Sciatic nerve (tissue), 2 donors: ENCODE results near the gene CES2. TPM values are rescaled to one million over a fixed set of nuclear protein-coding genes. Genes with fewer than 3 reads are reported as not detected.
"Not testable (repeated sequence)": the region's sequence is repeated elsewhere in the genome, so short reads cannot be mapped to it uniquely, and the experiment has no call there.

Experiments
- ATAC-seq: fragments of 200-7000 bp; cut with Tn5 transposase; one replicate; pipeline ENCODE4 v1.9.1; 2020; ENCODE audit warnings: mild to moderate bottlenecking, moderate library complexity
- DNase-seq: peaks from one replicate; pipeline ENCODE4 v3.0.0-alpha.2; 2020; ENCODE audit warnings: low spot score
- intact Hi-C: fragments of 100-400 bp; cut with DNase I; formaldehyde crosslinking; loops from one replicate; pipeline ENCODE4 v1.14.2; 2022
- total RNA-seq: library from RNA; stranded (reverse); fragmentation: NEBNext Ultra II Directional; extraction: Animal tissue kit (Norgen Biotek cat#: 25700); gene quantifications from one replicate; pipeline ENCODE4 v1.2.1, GENCODE V29; 2021
- donor health status: DM: no; HTN: no; CAD: no.
- donor health status: DM: no; HTN: no; CAD: no.

Gene CES2
- total RNA-seq, 1 donor from 2014 or later = 27.8 TPM

- DNase-seq = no peak
- no peak for ATAC-seq
- intact Hi-C loops = no loop called here
Measured at GRCh38 chr16:66930189-66930588, 5.1 kb upstream of the CES2 start.

DNA sequence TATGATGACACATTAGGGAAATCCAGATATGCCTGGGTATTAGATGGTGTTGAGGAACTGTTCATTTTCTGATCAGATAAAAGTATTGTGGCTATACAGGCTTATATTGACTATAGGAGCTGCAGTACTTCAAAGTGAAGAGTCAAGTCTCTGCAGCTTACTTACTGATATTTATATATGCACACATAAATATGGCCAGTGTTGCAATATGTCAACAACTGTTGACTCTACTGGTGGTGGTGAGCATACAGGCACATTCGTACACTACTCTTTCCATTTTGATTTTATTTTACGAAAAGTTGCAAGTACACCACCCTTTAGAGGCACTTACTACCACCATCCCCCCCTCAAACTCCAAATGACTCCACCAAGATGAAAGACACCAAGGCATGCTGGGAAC lies 3.7 kb upstream of the CES2 start:
- intact Hi-C loops = no loop called here
- DNase-seq (no peak), ATAC-seq (no peak)

DNA sequence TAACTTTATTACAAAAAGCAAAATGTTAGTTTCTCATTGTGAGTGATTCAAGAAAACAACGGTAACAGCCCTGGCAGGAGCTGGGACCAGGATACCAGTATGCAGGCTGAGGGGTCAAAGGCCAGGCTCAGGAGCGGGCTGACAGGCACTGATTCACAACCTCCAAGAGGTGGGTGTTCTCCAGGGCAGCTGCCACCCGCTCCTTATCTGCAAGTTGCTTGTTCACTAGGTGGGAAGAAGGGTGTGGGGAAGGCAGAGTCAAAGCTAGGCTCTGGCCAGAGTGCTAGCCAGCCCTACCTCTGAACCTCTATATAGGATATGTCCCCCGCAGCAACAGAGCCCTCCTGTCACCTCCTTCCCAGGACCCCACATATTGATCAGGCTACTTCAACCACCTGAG lies 3.2 kb upstream of the CES2 start:
- DNase-seq (no peak), ATAC-seq (no peak)
- intact Hi-C loops = no loop called here

DNA sequence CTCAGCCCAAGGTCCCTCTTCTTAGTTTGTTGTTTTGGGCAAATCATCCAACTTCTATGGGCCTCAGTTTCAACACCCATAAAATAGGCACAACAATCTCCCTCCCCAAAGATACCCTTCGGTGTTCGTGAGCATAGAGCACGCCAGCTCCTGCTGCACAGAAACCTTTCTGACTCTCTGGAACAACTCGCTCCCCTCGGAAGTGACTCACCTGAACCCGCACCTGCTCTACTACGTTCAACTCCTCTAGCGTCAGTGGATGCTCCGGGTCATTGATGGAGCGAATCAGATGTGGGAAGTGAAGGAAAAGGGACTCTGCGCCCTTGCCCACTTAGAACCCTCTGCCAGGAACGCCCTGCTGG lies 1.6 kb upstream of the CES2 start:
- DNase-seq (no peak), ATAC-seq (peak; percentile 1)
- intact Hi-C loops = no loop called here

DNA sequence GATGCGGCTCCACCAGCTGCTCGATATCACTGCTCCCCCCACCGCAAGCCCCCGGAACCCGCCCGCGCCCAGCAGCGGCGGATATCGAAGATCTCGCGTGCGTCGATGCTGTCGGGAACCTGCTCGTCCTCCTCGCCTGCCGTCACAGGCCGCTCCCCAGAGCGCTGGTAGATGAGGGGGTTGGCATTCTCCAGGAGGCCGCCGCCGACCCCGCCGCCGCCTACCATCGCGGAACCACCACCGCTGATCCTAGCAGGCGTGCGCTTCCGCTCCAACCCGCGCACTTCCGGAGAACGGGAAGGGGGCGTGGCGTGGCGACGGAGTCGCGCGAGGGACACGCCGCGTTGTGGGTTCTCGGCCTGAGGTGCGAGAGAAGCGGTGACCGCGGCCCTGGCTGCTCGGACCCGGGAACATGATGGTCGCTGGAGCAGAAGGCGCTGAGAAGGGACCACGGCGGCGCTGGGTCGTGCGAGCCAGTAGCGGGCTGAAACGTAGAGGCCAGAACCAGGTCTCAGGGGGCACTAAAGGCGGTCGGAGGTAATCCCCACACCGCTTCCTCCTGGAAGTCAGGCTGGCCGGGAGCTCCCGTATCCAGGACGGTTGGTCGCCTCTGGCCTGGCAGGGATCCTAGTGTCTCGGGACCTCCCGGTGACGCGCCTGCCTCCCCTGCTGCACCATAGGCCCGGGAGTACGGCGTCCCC lies 1.0 kb upstream of the CES2 start, which contains the start of gene CIAO2B:
CIAO2B (minus strand) TSS at position 265 of the 701 bp plus-strand sequence; CDS start at position 227, 38 bp downstream.
- intact Hi-C loops = no loop called here
- DNase-seq (peak; percentile 94), ATAC-seq (peak; percentile 96)

GRCh38 chr16:66934839-66935313 lies 440 bp upstream of the CES2 start:
- DNase-seq, ATAC-seq, intact Hi-C loops: not testable (repeated sequence)

- DNase-seq (no peak), ATAC-seq (no peak)
- intact Hi-C loops = no loop called here
Measured at GRCh38 chr16:66936462-66936861, 1.1 kb downstream of the CES2 start.

DNA sequence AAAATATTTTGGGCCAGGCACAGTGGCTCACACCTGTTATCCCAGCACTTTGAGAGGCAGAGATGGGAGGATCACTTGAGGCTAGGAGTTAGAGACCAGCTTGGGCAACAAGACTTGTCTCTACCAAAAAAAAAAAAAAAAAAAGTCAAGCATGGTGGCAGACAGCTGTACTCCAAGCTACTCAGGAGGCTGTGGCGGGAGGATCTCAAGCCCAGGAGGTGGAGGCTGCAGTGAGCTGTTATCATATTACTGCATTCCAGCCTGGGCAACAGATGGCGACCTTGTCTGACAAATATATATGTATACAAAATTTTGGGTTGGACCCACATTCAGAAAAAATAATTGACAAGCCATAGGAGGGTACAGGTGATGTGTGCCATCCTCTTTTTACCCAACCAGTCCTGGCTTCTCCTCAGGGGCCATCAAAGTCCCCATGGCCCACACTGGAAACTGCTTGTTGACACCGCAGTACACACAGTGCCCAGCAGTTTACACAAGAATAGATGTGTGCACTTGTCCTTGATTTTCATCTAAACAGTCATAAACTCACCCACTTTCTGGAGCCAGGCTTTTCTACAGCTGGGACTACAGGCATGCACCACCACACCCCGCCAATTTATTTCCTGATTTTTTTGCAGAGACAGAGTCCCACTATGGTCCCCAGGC lies 1.7 kb downstream of the CES2 start:
- ATAC-seq (no peak), DNase-seq (no peak)
- intact Hi-C loops = no loop called here

GRCh38 chr16:66937725-66938337 lies 2.5 kb downstream of the CES2 start:
- DNase-seq = no peak
- intact Hi-C loops = no loop called here
- ATAC-seq = no peak

- DNase-seq (no peak), ATAC-seq (no peak)
- intact Hi-C loops = no loop called here
Measured at GRCh38 chr16:66939366-66939765, 4.0 kb downstream of the CES2 start.

- intact Hi-C loops = no loop called here
- DNase-seq = no peak
- no peak for ATAC-seq
Measured at GRCh38 chr16:66940236-66940635, 4.9 kb downstream of the CES2 start.

GRCh38 chr16:66942981-66943380 lies 7.7 kb downstream of the CES2 start:
- ATAC-seq (no peak), DNase-seq (no peak)
- intact Hi-C loops = no loop called here

- intact Hi-C loops = no loop called here
- no peak for ATAC-seq
- no peak for DNase-seq
Measured at GRCh38 chr16:66943426-66944053, 8.2 kb downstream of the CES2 start.

GRCh38 chr16:66944054-66944441 lies 8.7 kb downstream of the CES2 start:
- intact Hi-C loops = no loop called here
- DNase-seq (no peak), ATAC-seq (no peak)

DNA sequence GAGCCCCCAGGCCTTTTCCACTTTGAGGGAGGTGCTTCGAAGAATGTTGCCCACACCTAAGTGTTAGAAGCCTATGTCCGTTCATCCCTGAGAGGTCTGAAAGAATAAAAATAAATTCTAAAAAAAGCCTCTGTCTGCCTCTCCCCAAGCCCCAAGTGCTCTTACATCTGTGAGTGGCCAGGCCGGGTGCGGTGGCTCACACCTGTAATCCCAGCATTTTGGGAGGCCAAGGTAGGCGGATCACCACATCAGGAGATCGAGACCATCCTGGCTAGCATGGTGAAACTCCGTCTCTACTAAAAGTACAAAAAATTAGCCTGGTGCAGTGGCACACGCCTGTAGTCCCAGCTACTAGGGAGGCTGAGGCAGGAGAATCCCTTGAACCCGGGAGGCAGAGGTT lies 9.7 kb downstream of the CES2 start:
- DNase-seq, intact Hi-C loops, ATAC-seq: not testable (repeated sequence)

GRCh38 chr16:66945939-66946338 lies 10.6 kb downstream of the CES2 start:
- no peak for DNase-seq
- ATAC-seq = no peak
- intact Hi-C loops = no loop called here

GRCh38 chr16:66946541-66946940 lies 11.2 kb downstream of the CES2 start:
- intact Hi-C loops = no loop called here
- no peak for DNase-seq
- no peak for ATAC-seq

DNA sequence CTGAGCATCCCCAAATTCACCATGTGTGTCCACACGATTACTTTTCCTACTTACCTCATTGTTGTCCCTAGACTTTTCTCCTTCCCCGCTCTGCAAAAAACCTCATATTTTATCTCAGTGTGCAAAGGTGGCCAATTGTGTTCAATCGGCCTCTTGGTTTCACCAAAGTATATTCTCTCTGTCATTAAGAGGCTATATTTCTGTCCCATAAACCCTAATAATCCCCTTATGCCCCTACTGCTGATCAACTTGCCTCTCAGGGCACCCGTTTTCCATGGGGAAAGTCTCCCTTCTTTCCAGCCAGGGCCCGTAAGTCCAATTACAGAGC lies 11.6 kb downstream of the CES2 start:
- ATAC-seq (no peak), DNase-seq (no peak)
- intact Hi-C loops = no loop called here

- DNase-seq = peak; percentile 89
Measured at GRCh38 chr16:66947302-66948065, 12.2 kb downstream of the CES2 start.

More at GRCh38 chr16:66947302-66948065, 12.2 kb downstream of the CES2 start:
- intact Hi-C loops = no loop called here
- peak; percentile 81 for ATAC-seq
